Osteoblast (primary cell): Measurements from ENCODE around the gene FBXL19. TPM values are rescaled to one million over a fixed set of nuclear protein-coding genes. Genes with fewer than 3 reads are reported as not detected.

Source experiments
- DNase-seq: peaks from one replicate; pipeline ENCODE4 v3.0.0; 2011; ENCODE audit warnings: low spot score, mixed read lengths; ENCODE audit not compliant: insufficient read length; ENCODE audit errors: missing footprints
- H2AFZ ChIP-seq: 2 replicates; pipeline ENCODE4 v1.6.0; 2011; ENCODE audit warnings: mild to moderate bottlenecking, low read length
- H3K27ac ChIP-seq: 2 replicates; pipeline ENCODE4 v1.5.1; 2011; ENCODE audit warnings: mild to moderate bottlenecking, low read depth, low read length, moderate library complexity
- H3K27me3 ChIP-seq: 2 replicates; pipeline ENCODE4 v1.6.0; 2012; ENCODE audit warnings: mild to moderate bottlenecking, control low read depth, inconsistent platforms, low read length, moderate library complexity; ENCODE audit not compliant: insufficient read depth
- H3K36me3 ChIP-seq: 2 replicates; pipeline ENCODE4 v1.5.1; 2011; ENCODE audit warnings: mild to moderate bottlenecking, low read length, control low read depth, moderate library complexity; ENCODE audit not compliant: insufficient read depth
- H3K4me1 ChIP-seq: 2 replicates; pipeline ENCODE4 v1.5.1; 2011; ENCODE audit warnings: mild to moderate bottlenecking, low read length, control low read depth, moderate library complexity; ENCODE audit not compliant: insufficient read depth
- H3K4me2 ChIP-seq: 2 replicates; pipeline ENCODE4 v1.6.0; 2011; ENCODE audit warnings: mild to moderate bottlenecking, low read length; ENCODE audit not compliant: insufficient read depth
- H3K4me3 ChIP-seq: fragments of 200-600 bp; sonication (generic); 3 replicates; pipeline ENCODE4 v1.5.1; 2012; ENCODE audit warnings: mild to moderate bottlenecking, low read length, inconsistent platforms; ENCODE audit not compliant: insufficient read depth
- H3K79me2 ChIP-seq: 2 replicates; pipeline ENCODE4 v1.6.0; 2012; ENCODE audit warnings: mild to moderate bottlenecking, low read length, control low read depth, inconsistent platforms; ENCODE audit not compliant: insufficient read depth
- H3K9me3 ChIP-seq: 2 replicates; pipeline ENCODE4 v1.5.1; 2011; ENCODE audit warnings: low read depth, low read length, control low read depth
- H4K20me1 ChIP-seq: 2 replicates; pipeline ENCODE4 v1.6.0; 2012; ENCODE audit warnings: mild to moderate bottlenecking, low read length, control low read depth; ENCODE audit not compliant: insufficient read depth
- CTCF ChIP-seq: IDR thresholded peaks from 2 replicates; pipeline ENCODE4 v1.5.1; 2011; ENCODE audit warnings: mild to moderate bottlenecking, low read depth, low read length, moderate library complexity; ENCODE audit errors: extremely low read depth
- total RNA-seq: library from RNA; depleted of rRNA; stranded (reverse); fragments of >200 nt; gene quantifications from 2 replicates; pipeline ENCODE4 v1.2.3, GENCODE V29; 2012

FBXL19 gene
- total RNA-seq, 1 donor: 14.5 TPM

GRCh38 chr16:30914830-30915229 is 8.5 kb upstream of the FBXL19 start:
- Histone ChIP-seq H2AFZ (no peak overlapping the region), H3K36me3 (no peaks in the 10 kb centered on the region), H3K27ac (no peak overlapping the region), H4K20me1 (no peaks in the 10 kb centered on the region), H3K4me2 (no peak overlapping the region), H3K27me3 (no peaks in the 10 kb centered on the region), H3K4me3 (no peak overlapping the region), H3K4me1 (no peaks in the 10 kb centered on the region), H3K79me2 (no peaks in the 10 kb centered on the region), H3K9me3 (no peaks in the 10 kb centered on the region)
- DNase-seq: no peak
- no peak for TF ChIP-seq CTCF

GRCh38 chr16:30918614-30919013 is 4.8 kb upstream of the FBXL19 start:
- peaks cover 9% of the 10 kb centered on the region for H3K4me1 ChIP-seq
- H4K20me1 ChIP-seq: no peaks in the 10 kb centered on the region
- no peaks in the 10 kb centered on the region for H3K36me3 ChIP-seq
- no peaks in the 10 kb centered on the region for H3K27me3 ChIP-seq
- H2AFZ ChIP-seq: no peak overlapping the region
- no peak for TF ChIP-seq CTCF
- no peaks in the 10 kb centered on the region for H3K79me2 ChIP-seq
- no peak overlapping the region for H3K27ac ChIP-seq
- no peak for DNase-seq
- H3K9me3 ChIP-seq: no peaks in the 10 kb centered on the region
- no peak overlapping the region for H3K4me3 ChIP-seq
- H3K4me2 ChIP-seq: no peak overlapping the region

- no peak overlapping the region for H3K4me2 ChIP-seq
- peaks cover 6% of the 10 kb centered on the region for H4K20me1 ChIP-seq
- no peak for DNase-seq
- peaks cover 7% of the 10 kb centered on the region for H3K79me2 ChIP-seq
- H3K27me3 ChIP-seq: no peaks in the 10 kb centered on the region
- peaks cover 18% of the 10 kb centered on the region for H3K4me1 ChIP-seq
- no peak overlapping the region for H3K4me3 ChIP-seq
- peaks cover 3% of the 10 kb centered on the region for H3K36me3 ChIP-seq
- TF ChIP-seq CTCF: no peak
- H3K27ac ChIP-seq: no peak overlapping the region
- H2AFZ ChIP-seq: no peak overlapping the region
- no peaks in the 10 kb centered on the region for H3K9me3 ChIP-seq
These were observed 2.5 kb upstream of the FBXL19 start for GRCh38 chr16:30920891-30921290.

- H3K4me3 ChIP-seq: peak overlapping the region; percentile 76
- H3K36me3 ChIP-seq: peaks cover 7% of the 10 kb centered on the region
- no peak for TF ChIP-seq CTCF
- H3K4me2 ChIP-seq: peak overlapping the region; percentile 76
- H3K27me3 ChIP-seq: no peaks in the 10 kb centered on the region
- no peak for DNase-seq
- H3K79me2 ChIP-seq: peaks cover 7% of the 10 kb centered on the region
- H3K4me1 ChIP-seq: peaks cover 18% of the 10 kb centered on the region
- peak overlapping the region; percentile 71 for H3K27ac ChIP-seq
- H3K9me3 ChIP-seq: no peaks in the 10 kb centered on the region
- H2AFZ ChIP-seq: peak overlapping the region; percentile 97
- peaks cover 6% of the 10 kb centered on the region for H4K20me1 ChIP-seq
These were observed 2.0 kb upstream of the FBXL19 start for GRCh38 chr16:30921459-30921747.
